ENCODE results near the gene ATG9B. TPM values are rescaled to one million over a fixed set of nuclear protein-coding genes. Genes with fewer than 3 reads are reported as not detected.

Gene ATG9B
- total RNA-seq, 1 experiment from 2014 or later, result 0.98 TPM

GRCh38 chr7:150967349-150967748, 56.9 kb downstream of the ATG9B start:
- H3K27me3 ChIP-seq (ENCODE audit: control insufficient read depth, insufficient read depth, low read length), result no peaks in the 10 kb centered on the region
- H3K4me1 ChIP-seq (ENCODE audit: control insufficient read depth, insufficient read depth, low read length), result peaks cover 3% of the 10 kb centered on the region
- intact Hi-C loops (cut with micrococcal nuclease; ENCODE audit: unreplicated experiment), result no loop called here
- POLR2A ChIA-PET, result no interaction called here
- ATAC-seq (no peak), DNase-seq (ENCODE audit: low read depth, low spot score) (no peak)
- no peak overlapping the region for H3K4me3 ChIP-seq (ENCODE audit: low read depth in 2 of 2, low read length in 2 of 2)
- no TSS peak for BruUV-seq (replicated peaks)
- H3K36me3 ChIP-seq (ENCODE audit: control insufficient read depth, insufficient read depth, low read length), result no peaks in the 10 kb centered on the region
- in situ Hi-C loops (cut with HindIII; ENCODE audit: low pct_unique_long_range_greater_than_20kb, low sequenced_read_pairs), result no loop called here
- TF ChIP-seq POLR2AphosphoS5 (IDR thresholded peaks at IDR 0.05; ENCODE audit: low read depth, low read length) (no peak), TCF7L2 (IDR thresholded peaks at IDR 0.05; ENCODE audit: low read depth, low read length) (no peak), REST (IDR thresholded peaks at IDR 0.05; ENCODE audit: insufficient read depth in 1 of 2, low read depth in 2 of 2, low read length in 1 of 2) (no peak), SIN3A (IDR thresholded peaks at IDR 0.05; ENCODE audit: borderline replicate concordance, insufficient read depth, low read depth, low read length) (no peak), CTCF (IDR thresholded peaks at IDR 0.05) (no peak)
- H3K9me3 ChIP-seq (ENCODE audit: control insufficient read depth, insufficient read depth, low read depth, low read length), result no peaks in the 10 kb centered on the region
- no peak overlapping the region for H3K27ac ChIP-seq (ENCODE audit: low read length)
- CTCF ChIA-PET, result no interaction called here

DNA sequence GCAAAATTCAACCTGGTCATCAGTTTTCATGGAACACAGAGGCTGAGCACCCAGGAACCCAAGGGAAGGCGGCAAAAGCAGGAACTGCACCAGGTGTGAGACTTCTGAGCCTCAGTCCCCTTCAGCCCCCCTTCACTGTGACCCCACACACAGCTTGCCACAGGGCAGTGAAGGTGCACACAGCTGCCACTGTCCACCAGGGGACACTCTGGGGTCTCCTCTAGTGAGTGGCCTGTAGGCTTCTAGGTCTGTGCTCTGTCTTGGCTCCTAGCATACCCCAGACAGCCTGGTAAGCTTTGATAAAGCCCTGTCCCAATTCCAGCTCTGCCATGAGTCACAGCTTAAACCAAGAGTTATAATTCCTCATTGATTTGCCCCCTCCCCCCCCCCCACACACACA, 58.3 kb downstream of the ATG9B start:
- intact Hi-C loops (cut with micrococcal nuclease; ENCODE audit: unreplicated experiment), result no loop called here
- ATAC-seq, result peak; percentile 44; the same call in 1 of the 2 replicates

More for the DNA sequence above, 58.3 kb downstream of the ATG9B start:
- TF ChIP-seq POLR2AphosphoS5 (IDR thresholded peaks at IDR 0.05; ENCODE audit: low read depth, low read length), result no peak
- no peak for TF ChIP-seq REST (IDR thresholded peaks at IDR 0.05; ENCODE audit: insufficient read depth in 1 of 2, low read depth in 2 of 2, low read length in 1 of 2)
- TF ChIP-seq CTCF (IDR thresholded peaks at IDR 0.05), result peak; percentile 66
- H3K9me3 ChIP-seq (ENCODE audit: control insufficient read depth, insufficient read depth, low read depth, low read length), result no peaks in the 10 kb centered on the region
- no peak overlapping the region for H3K27ac ChIP-seq (ENCODE audit: low read length)
- no peak for DNase-seq (ENCODE audit: low read depth, low spot score)
- no peaks in the 10 kb centered on the region for H3K36me3 ChIP-seq (ENCODE audit: control insufficient read depth, insufficient read depth, low read length)
- no TSS peak for BruUV-seq (replicated peaks)
- CTCF ChIA-PET, result interaction anchor here (0.6 to 1.4 kb wide), 2 partner anchors 13 to 44 kb away, joined by 3 to 5 read pairs; no protein-coding TSS in a partner anchor
- H3K27me3 ChIP-seq (ENCODE audit: control insufficient read depth, insufficient read depth, low read length), result no peaks in the 10 kb centered on the region
- peaks cover 3% of the 10 kb centered on the region for H3K4me1 ChIP-seq (ENCODE audit: control insufficient read depth, insufficient read depth, low read length)
- no peak overlapping the region for H3K4me3 ChIP-seq (ENCODE audit: low read depth in 2 of 2, low read length in 2 of 2)
- in situ Hi-C loops (cut with HindIII; ENCODE audit: low pct_unique_long_range_greater_than_20kb, low sequenced_read_pairs), result no loop called here
- POLR2A ChIA-PET, result no interaction called here

All from Panc1 (cell line).